Lower lobe of right lung (tissue), 2 donors: ENCODE results near the gene NPTX2. TPM values are rescaled to one million over a fixed set of nuclear protein-coding genes. Genes with fewer than 3 reads are reported as not detected.

Source experiments
- ATAC-seq, 2 donors: fragments of 200-7000 bp; cut with Tn5 transposase; one replicate each; pipeline ENCODE4 v1.9.1; 2020 to 2022; ENCODE audit warnings: mild to moderate bottlenecking in 2 of 2, moderate library complexity in 2 of 2
- DNase-seq: peaks from one replicate; pipeline ENCODE4 v3.0.0-alpha.2; 2020
- H3K27ac ChIP-seq: fragments of 200-600 bp; one replicate; pipeline ENCODE4 v1.8.0; 2022
- H3K27me3 ChIP-seq: fragments of 200-600 bp; one replicate; pipeline ENCODE4 v1.8.0; 2022; ENCODE audit warnings: low read depth
- H3K36me3 ChIP-seq: fragments of 200-600 bp; one replicate; pipeline ENCODE4 v1.8.0; 2022; ENCODE audit warnings: mild to moderate bottlenecking
- H3K4me1 ChIP-seq: fragments of 200-600 bp; one replicate; pipeline ENCODE4 v1.8.0; 2022
- H3K4me3 ChIP-seq: fragments of 200-600 bp; one replicate; pipeline ENCODE4 v1.8.0; 2022; ENCODE audit warnings: mild to moderate bottlenecking
- H3K9me3 ChIP-seq: fragments of 200-600 bp; one replicate; pipeline ENCODE4 v1.8.0; 2022
- intact Hi-C: fragments of 100-400 bp; cut with DNase I; formaldehyde crosslinking; loops from one replicate; pipeline ENCODE4 v1.11.0; 2022
- total RNA-seq: library from RNA; stranded (reverse); fragmentation: NEBNext Ultra II Directional; extraction: Animal tissue kit (Norgen Biotek cat#: 25700); gene quantifications from one replicate; pipeline ENCODE4 v1.2.1, GENCODE V29; 2021
- TF ChIP-seq, protein P1 (sequence below): fragments of 200-600 bp; IDR thresholded peaks from one replicate; pipeline ENCODE4 v1.8.0; 2022; ENCODE audit warnings: antibody characterized with exemption, mild to moderate bottlenecking
- donor health status: DM: no; HTN: yes; CAD: no; lungs with severe emphysema.

NPTX2 gene
- total RNA-seq, 1 donor from 2014 or later, result 0.62 TPM

DNA sequence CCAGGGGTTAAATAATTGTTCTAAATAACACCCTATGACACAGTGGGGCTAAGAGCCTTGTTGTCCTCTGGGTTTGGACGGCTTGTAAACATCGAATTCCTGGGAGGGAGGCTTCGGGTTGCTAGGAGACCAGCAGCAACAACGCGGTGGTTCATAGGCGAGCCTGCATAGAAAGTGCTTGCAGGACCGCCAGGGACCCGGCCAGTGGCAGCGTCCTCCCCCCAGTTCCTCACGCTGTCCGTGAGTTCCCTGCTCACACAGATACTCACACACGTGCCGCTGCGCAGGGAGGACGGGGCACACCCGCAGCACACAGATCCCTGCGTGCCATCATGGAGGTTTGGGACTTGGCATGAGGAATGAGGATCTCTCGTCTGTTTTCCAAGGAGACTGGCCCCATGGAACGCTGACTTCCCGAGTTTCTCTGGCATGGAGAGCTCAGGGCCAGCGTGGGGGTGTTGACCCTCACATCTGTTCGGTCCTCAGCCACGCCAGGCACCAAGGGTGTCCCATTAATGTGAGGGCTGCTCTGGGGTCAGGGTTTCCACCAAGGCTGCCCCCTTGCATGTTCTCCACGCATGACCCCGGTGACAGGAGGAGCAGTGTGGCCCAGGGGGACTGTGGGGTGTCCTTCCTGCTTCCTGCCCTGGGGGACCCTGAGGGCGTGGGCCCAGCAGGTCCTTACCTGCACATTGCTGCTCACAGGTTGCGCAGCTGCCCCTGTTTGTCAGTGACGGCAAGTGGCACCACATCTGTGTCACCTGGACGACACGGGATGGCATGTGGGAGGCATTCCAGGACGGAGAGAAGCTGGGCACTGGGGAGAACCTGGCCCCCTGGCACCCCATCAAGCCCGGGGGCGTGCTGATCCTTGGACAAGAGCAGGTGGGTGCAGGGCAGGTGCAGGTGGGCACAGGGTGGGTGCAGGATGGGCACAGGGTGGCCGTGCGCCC lies 9.7 kb downstream of the NPTX2 start:
- TF ChIP-seq, protein P1, sequence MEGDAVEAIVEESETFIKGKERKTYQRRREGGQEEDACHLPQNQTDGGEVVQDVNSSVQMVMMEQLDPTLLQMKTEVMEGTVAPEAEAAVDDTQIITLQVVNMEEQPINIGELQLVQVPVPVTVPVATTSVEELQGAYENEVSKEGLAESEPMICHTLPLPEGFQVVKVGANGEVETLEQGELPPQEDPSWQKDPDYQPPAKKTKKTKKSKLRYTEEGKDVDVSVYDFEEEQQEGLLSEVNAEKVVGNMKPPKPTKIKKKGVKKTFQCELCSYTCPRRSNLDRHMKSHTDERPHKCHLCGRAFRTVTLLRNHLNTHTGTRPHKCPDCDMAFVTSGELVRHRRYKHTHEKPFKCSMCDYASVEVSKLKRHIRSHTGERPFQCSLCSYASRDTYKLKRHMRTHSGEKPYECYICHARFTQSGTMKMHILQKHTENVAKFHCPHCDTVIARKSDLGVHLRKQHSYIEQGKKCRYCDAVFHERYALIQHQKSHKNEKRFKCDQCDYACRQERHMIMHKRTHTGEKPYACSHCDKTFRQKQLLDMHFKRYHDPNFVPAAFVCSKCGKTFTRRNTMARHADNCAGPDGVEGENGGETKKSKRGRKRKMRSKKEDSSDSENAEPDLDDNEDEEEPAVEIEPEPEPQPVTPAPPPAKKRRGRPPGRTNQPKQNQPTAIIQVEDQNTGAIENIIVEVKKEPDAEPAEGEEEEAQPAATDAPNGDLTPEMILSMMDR, result no peak
- intact Hi-C loops, result no loop called here

DNA sequence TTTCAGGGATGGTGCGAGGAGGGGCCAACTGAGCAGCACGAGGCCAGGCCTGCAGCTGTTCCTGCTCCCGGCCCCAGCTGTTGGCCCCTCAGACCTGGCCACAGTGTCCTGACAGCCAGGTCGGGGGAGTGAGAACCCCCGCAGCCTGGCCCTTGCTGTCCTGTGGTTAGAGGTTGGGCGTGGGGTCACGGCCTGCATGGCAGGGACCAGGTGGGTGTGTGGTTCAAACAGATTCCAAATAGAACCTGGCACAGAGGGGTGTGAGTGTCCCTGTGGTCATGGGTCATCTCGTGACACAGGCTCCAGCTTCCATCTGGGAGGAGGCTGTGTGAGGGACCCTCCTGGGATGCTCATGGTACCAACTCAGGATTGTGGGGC lies 10.3 kb downstream of the NPTX2 start:
- no peaks in the 10 kb centered on the region for H3K9me3 ChIP-seq
- H3K4me3 ChIP-seq, result no peak overlapping the region
- no peak for ATAC-seq
- H3K27ac ChIP-seq, result no peak overlapping the region
- H3K36me3 ChIP-seq, result no peaks in the 10 kb centered on the region
- no peak for DNase-seq
- peaks cover 32% of the 10 kb centered on the region for H3K27me3 ChIP-seq
- H3K4me1 ChIP-seq, result no peaks in the 10 kb centered on the region
- TF ChIP-seq, protein P1, result no peak
- intact Hi-C loops, result no loop called here

More for the DNA sequence above, 9.7 kb downstream of the NPTX2 start:
- peak; percentile 10 to 16 for ATAC-seq
- Histone ChIP-seq H3K4me3 (no peak overlapping the region), H3K27ac (no peak overlapping the region), H3K36me3 (no peaks in the 10 kb centered on the region), H3K9me3 (no peaks in the 10 kb centered on the region), H3K4me1 (no peaks in the 10 kb centered on the region), H3K27me3 (peaks cover 33% of the 10 kb centered on the region)
- DNase-seq, result no peak

- Histone ChIP-seq H3K27ac (no peak overlapping the region), H3K9me3 (no peaks in the 10 kb centered on the region), H3K36me3 (no peaks in the 10 kb centered on the region), H3K4me1 (no peaks in the 10 kb centered on the region), H3K27me3 (peaks cover 30% of the 10 kb centered on the region), H3K4me3 (no peak overlapping the region)
- ATAC-seq (no peak), DNase-seq (no peak)
- TF ChIP-seq, protein P1, result no peak
- intact Hi-C loops, result no loop called here
Observed at GRCh38 chr7:98628418-98628817, 11.3 kb downstream of the NPTX2 start.

DNA sequence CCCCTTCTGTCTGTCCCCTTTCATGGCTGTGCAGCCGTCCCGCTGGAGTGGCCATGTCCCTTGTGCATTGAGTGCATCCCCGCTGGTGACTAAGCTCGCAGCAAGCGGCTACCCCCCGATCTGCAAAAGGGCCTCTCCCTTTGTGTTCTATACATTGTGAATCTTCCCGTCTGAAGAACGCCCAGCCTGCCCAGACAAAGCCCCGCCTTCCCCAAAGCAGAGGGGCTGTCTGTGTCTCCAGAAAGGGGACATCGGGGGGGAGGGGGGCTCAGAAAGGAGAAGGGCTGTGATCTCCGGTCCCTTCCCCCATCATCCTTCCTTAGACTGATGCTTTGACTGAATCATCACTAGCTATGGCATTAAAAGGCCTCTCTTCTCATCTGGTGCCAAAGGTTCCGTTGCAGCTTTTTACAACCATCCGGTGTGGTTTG lies 11.9 kb downstream of the NPTX2 start:
- intact Hi-C loops, result no loop called here
- Histone ChIP-seq H3K9me3 (no peaks in the 10 kb centered on the region), H3K27me3 (peaks cover 30% of the 10 kb centered on the region), H3K4me3 (no peak overlapping the region), H3K4me1 (no peaks in the 10 kb centered on the region), H3K36me3 (no peaks in the 10 kb centered on the region), H3K27ac (no peak overlapping the region)
- TF ChIP-seq, protein P1, result no peak
- ATAC-seq (no peak), DNase-seq (no peak)

DNA sequence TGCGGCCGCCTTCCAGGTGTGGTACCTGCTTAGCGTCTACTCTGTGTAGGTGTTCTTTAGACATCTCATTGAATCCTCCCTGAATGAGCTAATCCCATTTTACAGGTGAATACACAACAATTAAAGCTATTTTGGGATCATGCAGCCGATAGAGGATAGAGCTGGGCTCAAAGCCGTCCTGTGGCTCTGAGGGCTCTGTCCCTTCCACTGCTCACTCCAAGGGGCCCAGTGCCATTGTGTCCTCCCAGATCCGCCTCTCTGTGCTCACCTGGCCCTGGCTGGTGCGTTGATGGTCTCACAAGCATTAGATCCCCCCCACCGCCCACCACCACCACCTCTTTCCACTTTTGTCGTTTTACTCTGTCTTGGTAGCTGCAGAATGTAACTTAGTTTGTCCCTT lies 13.1 kb downstream of the NPTX2 start:
- no peak for DNase-seq
- intact Hi-C loops, result no loop called here

More for the DNA sequence above, 13.1 kb downstream of the NPTX2 start:
- no peak for ATAC-seq
- Histone ChIP-seq H3K4me3 (no peak overlapping the region), H3K27me3 (peaks cover 30% of the 10 kb centered on the region), H3K4me1 (no peaks in the 10 kb centered on the region), H3K36me3 (no peaks in the 10 kb centered on the region), H3K27ac (no peak overlapping the region), H3K9me3 (no peaks in the 10 kb centered on the region)
- TF ChIP-seq, protein P1, result no peak
